ENCODE measurements around the gene ADAM19.

DNA sequence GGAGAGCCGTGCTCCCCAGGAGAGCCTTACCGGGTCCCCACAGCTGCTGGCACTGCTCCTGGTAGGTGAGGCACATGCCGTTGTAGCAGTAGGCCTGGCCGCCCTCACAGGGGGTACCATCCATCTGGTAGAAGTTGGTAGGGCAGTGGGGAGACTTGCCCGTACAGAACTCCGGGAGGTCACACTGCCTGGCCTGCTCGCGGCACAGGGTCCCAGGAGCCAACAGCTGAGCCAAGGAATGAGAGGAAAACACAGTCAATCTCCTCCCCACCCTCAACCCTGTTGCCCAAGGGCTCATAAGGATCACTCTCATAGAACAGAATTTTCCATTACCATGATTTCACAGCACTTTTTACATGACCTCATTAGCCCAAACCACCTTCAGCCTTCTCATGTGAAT, 78.7 kb downstream of the ADAM19 start:
- TF ChIP-seq CTCF (IDR thresholded peaks at IDR 0.05) (no peak), POLR2A (IDR thresholded peaks at IDR 0.05) (no peak)

Measured in uterus (tissue), 2 donors.